NCI-H524 treated with DMSO at 0.1 percent for 48 hours (cell line): ENCODE results near the gene RNF4.
"Not testable (repeated sequence)": the region's sequence is repeated elsewhere in the genome, so short reads cannot be mapped to it uniquely, and the experiment has no call there.

Experiments used
- DNase-seq: peaks from one replicate; lab custom pipeline; 2025; lab: John Stamatoyannopoulos, UW

The RNF4 gene

DNA sequence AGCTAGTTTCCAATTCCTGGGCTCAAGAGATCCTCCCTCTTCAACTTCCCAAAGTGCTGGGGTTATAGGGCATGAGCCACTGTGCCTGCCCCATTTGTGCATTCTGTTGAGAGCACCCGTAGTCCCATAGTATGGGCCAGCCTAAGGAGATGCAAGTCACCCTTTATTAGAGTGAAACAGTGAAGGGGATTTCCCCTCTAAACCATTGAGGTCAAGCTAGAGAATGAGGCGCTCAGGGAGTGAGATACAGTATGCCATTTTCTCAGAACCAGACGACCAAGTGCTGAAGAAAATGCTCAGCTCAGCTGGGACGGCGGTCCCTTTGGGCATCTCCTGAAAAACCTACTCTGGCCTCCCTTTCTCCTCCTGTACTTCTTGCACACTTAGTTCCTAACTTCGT lies 18.7 kb downstream of the RNF4 start:
- DNase-seq, result no peak

DNA sequence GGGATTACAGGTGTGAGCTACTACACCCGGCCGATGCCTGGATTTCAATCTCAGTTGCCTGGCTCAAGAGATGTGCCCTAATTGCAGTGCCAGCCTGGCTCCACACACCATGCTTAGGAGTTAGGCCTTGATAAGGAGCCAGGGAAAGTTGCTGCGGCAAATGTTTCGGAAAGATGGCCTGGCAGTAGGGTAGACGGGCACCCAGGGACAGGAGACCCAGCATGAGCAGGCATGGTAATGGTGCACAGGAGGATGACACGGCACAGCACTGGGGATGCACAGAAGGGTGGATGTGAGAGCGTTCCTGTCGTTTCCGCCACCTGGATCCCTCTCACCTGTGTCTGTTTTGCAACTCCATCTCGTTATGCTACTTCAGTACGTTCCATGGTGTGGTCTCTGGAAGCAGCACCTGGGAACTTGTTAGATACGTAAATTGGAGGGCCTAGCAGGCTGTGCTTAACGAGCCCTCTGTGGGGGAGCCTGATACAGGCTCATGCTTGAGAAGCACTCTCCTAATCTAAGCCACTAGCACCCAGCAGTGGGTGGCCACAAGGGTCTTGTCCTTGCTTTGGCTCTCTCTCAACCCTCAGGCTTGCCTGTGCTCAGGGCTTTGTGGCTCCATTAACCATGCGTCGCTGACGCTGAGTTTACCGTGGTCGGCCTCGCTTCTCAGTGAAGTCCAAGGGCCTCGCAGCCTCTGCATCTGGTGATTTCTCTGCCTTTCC lies 20.3 kb downstream of the RNF4 start:
- DNase-seq, result no peak

DNA sequence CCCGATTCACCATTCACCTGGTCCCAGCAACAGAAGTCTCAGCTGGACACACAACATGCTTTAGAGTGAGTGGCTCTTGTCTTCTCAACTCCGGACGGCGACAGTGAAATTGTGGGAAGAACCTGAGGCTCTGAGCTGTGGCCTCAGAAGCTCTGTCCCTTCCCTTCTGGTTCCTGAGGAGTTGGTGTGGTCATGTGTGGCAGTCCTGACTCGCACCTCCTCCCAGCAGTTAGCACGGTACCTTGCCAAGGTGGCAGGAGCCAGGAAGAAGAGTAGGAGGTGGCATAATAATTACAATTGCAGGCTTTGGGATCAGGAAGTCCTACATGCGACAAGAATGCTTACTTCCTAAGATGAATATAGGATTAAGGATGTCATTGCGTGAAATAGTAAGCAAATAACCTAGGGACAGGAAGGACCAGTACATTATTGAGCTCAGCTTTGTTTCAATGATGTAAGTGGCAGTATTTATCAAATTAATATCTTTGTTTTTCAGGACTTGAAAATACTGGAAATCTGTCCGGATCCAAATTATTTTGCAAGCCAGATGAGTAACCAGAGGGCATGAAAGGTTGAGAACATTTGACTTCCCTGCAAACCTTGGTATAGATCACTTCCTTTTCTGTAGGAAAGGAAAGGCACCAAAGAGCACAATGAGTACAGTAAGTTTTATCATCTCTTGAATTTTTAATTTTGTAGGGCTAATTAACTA lies 21.1 kb downstream of the RNF4 start:
- DNase-seq, result no peak

DNA sequence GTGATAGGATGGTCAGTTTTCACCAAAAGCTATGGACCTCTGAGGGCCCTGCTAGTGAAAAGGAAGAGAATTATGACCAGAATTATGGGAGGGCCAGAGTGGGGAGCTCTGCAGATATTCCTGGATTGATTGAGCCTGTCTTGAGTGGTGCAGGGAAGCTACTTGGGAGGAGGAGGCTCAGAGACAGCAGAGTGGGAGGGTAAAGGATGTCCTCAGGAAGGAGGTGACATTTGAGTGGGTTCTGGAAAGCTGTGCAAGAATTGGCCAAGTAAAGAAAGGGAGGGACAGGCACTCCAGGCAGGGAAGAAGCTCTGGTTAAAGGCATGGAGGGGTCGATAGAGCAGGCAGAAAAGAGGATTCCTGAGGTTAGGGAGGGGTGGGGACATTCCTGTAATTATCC lies 24.1 kb downstream of the RNF4 start:
- no peak for DNase-seq

DNA sequence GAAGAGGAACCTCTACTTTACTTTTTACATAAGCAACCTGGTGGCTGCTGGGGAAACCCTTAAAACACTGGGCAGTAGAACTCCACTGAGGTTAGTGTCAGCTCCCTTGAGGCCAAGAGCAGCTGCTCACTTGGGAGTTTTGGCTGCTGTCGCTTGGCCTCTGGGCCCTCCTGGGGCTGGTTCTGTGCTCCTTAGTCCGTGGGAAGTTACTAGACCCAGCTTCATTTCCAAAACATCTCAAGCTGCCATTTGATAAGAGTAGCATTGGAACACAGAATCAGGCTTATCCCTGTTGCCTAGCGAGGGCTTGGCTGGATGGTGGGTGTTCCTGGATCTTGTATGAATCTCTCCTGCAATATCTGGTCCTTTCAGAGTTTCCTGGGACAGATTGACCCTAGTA lies 26.1 kb downstream of the RNF4 start:
- no peak for DNase-seq

DNA sequence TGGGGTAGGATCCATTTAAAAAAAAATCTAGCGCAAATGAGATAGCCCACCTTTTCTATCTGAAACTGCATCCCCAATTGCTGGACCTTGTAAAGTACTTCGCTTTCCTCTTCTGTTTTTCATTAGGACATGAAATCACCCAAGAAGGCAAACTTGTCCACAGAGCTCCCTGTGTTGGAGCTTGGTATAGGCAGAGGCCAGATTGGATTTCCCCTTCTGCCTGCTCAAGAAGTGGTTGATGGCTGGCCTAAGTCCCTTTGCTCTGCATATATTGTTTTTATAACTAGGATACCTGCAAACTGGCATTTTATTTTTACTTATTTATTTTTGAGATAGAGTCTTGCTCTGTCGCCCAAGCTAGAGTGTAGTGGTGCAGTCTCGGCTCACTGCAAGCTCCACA lies 28.4 kb downstream of the RNF4 start:
- DNase-seq, result no peak

DNA sequence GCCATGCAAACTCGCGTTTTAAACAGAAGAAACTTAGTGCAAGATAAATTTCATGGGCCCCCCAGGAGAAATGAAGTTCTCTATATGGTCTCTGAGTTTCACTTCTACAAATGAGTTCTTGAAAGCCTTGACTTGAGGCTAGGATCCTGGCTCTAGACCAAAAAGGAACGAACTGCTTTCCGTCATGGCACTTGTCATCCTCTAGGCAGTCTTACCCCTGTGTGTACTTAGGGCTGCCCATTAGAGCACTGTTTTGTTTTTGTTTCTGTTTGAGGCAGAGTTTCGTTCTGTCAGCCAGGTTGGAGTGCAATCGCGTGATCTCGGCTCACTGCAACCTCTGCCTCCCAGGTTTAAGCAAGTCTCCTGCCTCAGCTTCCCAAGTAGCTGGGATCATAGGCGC lies 29.0 kb downstream of the RNF4 start:
- no peak for DNase-seq

DNA sequence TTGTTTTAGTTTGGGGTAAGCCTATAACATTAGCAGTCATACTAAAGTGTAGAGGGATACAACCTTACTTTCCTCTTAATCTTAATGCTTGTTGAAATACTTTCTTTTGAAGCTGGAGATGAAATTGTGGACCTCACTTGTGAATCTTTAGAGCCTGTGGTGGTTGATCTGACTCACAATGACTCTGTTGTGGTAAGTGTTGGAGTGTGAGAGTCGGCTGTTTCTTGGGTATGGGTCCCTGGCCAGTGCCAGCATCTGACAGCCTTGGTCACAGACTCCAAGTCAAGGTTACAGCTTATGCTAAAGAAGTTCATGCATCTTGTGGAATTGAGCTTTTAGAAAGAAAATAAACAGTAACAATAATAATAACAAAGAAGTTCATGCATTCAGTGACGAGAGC lies 31.6 kb downstream of the RNF4 start:
- no peak for DNase-seq

DNA sequence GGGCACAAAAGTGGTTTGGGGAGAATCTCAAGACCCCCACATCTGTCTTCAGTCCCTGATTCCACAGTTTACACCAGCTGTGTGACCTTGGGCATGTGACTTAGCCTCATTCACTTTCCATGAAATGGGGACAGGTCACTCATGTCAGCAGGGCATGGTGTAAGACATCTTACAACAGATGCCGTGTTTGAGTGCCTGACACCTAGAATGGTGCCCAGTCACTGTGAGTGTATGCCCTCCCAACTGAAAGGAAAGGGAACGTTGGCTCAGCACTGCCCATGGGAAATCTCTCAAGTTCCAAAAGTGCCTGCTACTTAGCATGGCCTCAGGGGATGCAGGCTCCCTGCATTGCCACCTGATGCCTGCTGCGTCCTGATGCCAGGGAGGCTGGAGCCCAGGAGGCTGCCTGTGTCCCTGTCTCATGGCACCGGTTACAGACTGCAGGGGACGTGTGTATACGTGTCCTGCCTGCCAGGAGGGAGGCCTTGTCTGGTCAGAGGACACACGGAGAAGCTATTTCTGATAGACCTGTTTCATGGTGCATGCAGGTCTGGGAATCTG lies 32.2 kb downstream of the RNF4 start:
- no peak for DNase-seq

DNA sequence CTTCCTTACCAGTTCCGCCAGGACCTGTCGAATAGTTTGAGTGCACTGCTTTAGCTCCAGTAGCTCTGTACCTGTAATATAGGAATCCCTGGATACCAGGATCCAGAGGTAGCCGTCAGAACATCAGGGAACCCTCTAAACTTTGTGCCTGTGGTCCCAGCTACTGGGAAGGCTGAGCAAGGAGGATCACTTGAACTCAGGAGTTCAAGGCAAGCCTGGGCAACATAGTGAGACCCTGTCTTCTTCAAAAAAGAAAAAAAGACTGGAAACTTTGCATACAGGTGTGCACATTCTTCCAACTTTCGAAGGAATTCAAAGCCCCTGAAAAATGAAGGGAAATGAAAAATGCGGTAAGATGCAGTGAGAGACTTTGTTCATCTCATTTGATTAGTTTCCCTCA lies 34.9 kb downstream of the RNF4 start:
- no peak for DNase-seq

DNA sequence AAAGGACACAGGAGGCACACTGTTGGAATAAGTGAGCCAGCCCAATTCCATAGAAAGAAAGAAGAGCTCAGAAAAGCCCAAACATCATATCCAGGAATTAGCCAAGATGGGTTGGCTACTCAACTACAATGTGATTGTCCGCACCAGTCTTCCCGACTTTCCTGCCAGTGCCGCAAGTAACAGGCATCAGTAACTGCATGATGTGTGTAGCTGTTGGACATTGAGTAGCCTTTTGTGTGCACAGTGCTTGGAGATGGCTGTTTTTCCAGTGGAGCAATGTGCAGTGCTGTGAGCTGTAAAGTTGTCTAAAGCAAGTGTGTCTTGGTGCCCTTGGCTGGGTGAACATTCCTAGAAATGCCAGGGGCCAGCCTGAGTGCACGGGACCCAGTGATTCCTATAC lies 38.4 kb downstream of the RNF4 start:
- DNase-seq, result no peak

DNA sequence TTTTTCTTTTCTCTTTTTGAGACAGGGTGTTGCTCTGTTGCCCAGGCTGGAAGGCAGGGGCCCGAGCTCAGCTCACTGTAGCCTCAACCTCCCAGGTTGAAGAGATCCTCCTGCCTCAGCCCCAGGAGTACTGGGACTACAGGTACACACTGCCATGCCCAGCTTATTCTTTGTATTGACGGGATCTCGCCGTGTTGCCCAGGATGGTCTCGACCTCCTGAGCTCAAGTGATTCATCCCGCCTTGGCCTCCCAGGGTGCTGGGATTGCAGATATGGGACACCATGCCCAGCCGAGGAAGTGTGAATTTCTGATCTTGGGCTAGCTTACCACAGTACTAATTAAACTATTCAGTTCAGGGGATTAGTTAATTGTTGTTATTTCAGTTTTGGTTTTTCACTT lies 38.9 kb downstream of the RNF4 start:
- DNase-seq, result no peak

DNA sequence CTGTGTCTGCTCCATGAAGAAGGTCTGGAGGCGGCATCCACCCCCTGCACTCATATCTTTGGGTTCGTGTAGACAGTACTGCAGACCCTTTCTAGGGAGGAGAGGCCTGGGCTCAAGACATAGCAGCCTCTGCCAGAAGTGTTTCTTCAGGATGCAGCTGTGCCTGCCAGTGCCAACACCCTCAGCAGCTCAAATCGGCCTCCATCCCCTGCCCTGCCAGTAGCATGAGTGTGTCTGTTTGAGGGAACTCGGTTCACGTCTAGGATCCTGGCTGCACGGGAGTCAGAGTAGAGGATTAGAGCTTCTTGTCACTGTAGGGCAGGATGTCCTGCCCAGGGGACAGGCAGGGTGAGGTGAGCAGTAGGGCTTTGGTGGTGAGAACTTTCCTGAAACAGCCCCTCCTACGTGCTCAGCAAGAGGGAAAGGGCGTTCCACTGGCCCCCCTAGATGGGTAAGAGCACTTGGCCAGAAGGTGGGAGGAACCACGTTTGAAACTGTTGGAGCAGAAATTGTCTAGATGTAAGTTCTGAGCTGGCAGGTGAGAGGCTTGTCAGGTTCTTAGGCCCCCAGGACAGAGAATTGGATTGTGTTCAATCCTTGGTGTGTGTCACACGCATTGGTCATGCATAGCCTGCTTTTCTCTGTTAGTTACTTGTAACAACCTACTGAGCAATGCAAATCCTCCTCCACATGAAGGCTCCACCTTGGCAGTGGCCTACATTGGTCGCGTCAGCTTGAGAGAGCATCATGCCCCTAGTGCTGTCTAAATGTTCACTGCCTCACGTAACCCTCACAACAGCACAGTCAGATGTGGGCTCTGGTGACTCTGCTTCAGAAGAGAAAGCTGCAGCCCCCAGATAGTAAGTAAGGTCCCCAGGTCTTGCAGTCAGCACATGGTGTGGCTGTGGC lies 41.7 kb downstream of the RNF4 start:
- DNase-seq, result no peak

DNA sequence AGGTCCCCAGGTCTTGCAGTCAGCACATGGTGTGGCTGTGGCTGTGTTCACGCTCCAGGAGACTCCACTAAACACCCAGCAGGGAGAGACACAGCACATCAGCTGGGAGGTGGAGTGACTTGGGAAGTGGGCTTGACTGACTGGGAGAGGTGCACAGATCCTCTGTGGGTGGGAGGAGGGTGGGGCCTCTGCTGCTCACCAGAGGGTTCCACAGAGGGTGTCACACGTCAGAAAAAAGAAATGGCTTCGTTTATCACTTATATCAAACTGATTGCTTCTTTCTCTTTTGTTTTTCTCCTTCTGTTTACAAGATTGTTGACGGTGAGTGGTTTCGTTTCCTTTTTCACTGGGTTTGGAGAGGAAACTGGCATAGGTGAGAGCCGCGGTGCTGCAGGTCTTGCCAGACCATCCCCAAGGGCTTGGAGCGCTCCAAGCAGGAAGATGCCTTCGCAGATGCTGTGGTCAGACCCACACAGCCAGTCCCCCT lies 42.8 kb downstream of the RNF4 start:
- no peak for DNase-seq

DNA sequence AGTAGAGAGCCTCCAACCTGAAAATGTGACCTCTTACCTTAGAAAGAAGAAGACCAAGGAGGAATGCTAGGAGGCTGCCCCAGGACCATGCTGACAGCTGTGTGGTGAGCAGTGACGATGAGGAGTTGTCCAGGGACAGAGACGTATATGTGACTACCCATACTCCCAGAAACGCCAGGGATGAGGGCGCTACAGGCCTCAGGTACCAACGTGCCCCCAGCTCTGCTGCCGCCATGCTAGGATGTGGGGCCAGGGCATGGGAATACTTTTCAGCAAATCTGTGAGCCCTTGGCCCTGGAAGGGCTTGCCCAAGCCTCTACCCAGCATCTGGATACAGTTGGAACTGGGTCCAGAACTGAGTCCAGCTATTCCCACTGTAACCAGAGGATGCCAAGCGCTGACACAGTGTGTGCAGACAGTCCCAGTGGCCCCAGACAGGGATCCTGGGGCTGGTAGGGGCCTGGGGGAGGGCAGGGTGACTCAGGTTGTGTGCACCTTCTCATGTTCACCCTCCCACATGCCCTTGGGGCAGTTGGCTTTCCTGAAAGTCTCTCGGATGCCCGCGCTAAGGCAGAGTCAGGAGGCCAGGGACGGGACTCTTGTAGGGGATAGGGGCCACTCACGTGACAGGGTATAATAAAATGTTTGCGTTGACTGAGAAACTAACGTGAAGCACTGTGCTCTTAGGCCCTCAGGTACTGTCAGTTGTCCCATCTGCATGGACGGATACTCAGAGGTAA lies 43.7 kb downstream of the RNF4 start:
- no peak for DNase-seq

DNA sequence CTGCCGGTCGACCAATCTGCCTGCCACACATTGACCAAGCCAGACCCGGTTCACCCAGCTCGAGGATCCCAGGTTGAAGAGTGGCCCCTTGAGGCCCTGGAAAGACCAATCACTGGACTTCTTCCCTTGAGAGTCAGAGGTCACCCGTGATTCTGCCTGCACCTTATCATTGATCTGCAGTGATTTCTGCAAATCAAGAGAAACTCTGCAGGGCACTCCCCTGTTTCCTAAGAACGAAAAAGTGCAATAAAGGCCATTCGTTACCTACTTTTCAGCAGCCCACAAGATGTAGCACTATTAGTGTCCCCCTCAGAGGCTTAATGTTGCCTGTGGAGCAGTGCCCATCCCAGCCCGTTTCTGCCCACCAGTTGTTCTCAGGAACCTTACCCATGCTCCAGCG lies 45.3 kb downstream of the RNF4 start:
- not testable (repeated sequence) for DNase-seq

DNA sequence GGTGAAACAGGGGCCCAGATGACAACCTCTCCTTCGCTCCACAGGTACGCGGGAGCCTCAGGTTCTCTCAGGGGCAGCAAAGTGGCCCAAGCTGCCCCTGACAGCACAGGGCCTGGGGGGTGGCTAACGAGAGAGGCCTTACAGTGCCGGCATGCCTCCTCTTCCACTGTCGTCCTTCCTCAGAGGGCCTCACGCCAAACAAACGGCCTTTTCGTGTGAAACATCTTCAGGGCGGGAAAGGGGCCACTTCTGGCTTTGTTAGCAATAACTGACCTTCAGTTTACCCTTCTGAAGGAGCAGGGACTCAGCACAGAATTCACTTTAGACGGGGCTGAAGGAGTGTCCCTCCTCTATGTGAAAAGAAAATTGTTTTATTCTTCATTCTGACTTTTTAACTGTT lies 46.0 kb downstream of the RNF4 start:
- not testable (repeated sequence) for DNase-seq

DNA sequence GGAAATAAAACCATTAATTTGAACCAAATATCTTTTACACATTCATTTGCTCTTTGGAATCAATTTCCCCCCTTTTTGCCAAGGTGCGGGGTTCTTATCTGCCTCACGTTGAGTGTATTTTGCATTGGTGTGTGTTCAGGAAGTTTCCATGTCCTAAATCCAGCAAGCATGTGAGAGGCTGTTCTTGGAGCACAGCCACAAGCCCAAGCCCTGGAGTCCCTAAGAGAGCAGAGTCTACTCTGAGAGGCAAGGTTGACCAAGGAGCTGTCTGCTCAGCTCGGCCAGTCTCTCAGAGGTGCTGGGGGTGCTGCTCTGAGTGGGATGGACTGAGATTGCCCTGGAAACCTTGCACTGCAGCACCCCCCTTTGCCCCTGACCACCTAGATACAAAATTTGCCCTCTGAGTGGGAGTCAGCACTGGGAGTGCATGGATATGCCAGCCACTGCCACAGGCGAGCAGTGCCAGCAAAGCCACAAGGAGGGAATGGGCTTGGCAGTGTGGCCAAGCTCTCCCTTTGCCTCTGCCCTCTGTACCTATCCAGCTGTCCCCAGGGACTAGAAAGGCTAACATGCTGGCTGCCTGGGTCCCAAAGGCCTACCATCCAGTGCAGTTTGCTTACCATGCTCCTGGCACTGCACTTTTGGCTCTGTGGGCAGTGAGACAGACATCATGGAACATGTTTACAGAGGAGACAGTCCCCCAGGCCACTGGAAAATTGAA lies 47.1 kb downstream of the RNF4 start:
- DNase-seq, result no peak

DNA sequence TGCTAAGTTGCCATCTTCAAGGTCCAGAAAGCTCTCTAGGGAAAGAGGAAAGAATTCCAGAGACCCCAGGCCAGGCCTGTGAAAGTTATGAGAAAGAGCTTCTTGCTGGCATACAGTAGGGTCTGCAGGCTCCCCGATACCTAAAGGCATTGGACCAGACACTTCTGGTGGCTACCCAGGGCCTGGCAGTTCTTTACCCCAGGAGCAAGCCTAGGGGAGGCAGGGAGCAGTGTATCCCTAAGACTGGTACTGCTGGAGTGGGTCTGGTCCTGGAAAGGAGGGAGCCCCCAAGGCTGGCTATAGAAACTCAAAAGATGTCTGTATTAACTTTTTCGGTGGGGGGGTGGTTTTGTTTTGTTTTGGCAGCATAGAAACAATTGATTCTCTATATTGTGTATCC lies 47.7 kb downstream of the RNF4 start:
- no peak for DNase-seq

DNA sequence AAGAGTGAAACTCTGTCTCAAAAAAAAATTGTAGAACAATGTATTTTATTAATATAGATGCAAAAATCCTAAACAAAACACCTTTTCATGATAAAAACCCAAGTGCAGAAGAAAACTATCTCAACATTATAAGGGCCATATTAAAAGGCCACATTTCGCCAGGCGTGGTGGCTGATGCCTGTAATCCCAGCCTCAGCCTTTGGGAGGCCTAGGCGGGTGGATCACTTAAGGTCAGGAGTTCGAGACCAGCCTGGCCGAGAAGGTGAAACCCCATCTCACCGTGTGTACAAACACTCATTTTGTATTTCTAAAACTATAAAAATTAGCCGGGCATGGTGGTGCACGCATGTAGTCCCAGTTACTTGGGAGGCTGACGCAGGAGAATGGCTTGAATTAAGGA lies 57.7 kb downstream of the RNF4 start:
- DNase-seq, result no peak

DNA sequence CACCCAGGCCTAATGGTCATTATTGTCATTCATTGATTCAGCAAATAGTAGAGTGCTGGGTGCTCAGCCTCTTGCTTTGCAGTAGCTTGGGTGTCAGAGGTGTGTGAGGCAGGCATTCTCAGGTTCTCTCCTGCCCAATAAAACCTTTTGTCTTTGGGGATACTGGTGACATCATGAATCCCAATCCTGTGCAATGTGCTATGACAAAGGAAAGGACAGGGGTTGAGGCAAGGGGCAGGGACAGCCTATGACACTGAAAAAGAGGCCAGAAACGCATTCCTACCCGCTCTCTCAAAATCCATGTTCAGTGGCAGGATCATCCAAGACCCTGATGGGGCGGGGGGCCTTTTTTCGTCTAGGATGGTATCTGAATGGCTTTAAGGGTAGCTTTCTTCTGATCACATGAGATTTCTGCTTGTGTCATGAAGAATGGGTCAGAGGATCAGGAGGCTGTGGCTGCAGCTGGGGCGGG lies 66.0 kb downstream of the RNF4 start:
- no peak for DNase-seq
